Activated CD8-positive, alpha-beta T cell treated with anti-CD3 and anti-CD28 coated beads for 36 hours (primary cell): ENCODE data around the gene GABARAPL2. TPM values are rescaled to one million over a fixed set of nuclear protein-coding genes. Genes with fewer than 3 reads are reported as not detected.

Experiments used
- ATAC-seq: fragments of 200-7000 bp; cut with Tn5 transposase; one replicate; pipeline ENCODE4 v1.10.0; 2021; ENCODE audit warnings: mild to moderate bottlenecking, moderate library complexity
- CTCF ChIA-PET: fragments of 350-600 bp; sonication (Branson Sonifier 250); formaldehyde crosslinking; loops from one replicate; lab custom pipeline; 2021; ENCODE audit warnings: antibody characterized with exemption; lab: Charles Lee
- POLR2A ChIA-PET: fragments of 350-600 bp; sonication (Branson Sonifier 250); formaldehyde crosslinking; loops from one replicate; lab custom pipeline; 2021; ENCODE audit warnings: antibody characterized with exemption; lab: Charles Lee
- DNase-seq: peaks from one replicate; pipeline ENCODE4 v3.0.0-alpha.2; 2020
- H3K27ac Mint-ChIP-seq: one replicate; pipeline ENCODE4 v1.8.0; 2021; ENCODE audit warnings: mild to moderate bottlenecking, mixed read lengths
- H3K27me3 Mint-ChIP-seq: one replicate; pipeline ENCODE4 v1.8.0; 2021; ENCODE audit warnings: mixed read lengths
- H3K36me3 Mint-ChIP-seq: one replicate; pipeline ENCODE4 v1.8.0; 2021; ENCODE audit warnings: low read depth, mixed read lengths
- H3K4me1 Mint-ChIP-seq: one replicate; pipeline ENCODE4 v1.8.0; 2021; ENCODE audit warnings: low read depth, mixed read lengths
- H3K4me3 Mint-ChIP-seq: one replicate; pipeline ENCODE4 v1.8.0; 2021; ENCODE audit warnings: mild to moderate bottlenecking, moderate library complexity, mixed read lengths
- H3K9me3 Mint-ChIP-seq: one replicate; pipeline ENCODE4 v1.8.0; 2021; ENCODE audit warnings: mixed read lengths
- intact Hi-C: fragments of 100-400 bp; cut with micrococcal nuclease; formaldehyde crosslinking; loops from one replicate; pipeline ENCODE4 v1.10.0; 2022
- total RNA-seq, 2 experiments: library from RNA; stranded (reverse); gene quantifications; one replicate each; pipeline ENCODE4 v1.2.3, GENCODE V29; 2021
- TF ChIP-seq, protein P1 (sequence below): fragments of 200-600 bp; IDR thresholded peaks from one replicate; pipeline ENCODE4 v1.8.0; 2022; ENCODE audit warnings: antibody characterized with exemption, mild to moderate bottlenecking

GABARAPL2 gene
- total RNA-seq, 2 experiments from 2014 or later: 56.3 to 57.4 TPM

DNA sequence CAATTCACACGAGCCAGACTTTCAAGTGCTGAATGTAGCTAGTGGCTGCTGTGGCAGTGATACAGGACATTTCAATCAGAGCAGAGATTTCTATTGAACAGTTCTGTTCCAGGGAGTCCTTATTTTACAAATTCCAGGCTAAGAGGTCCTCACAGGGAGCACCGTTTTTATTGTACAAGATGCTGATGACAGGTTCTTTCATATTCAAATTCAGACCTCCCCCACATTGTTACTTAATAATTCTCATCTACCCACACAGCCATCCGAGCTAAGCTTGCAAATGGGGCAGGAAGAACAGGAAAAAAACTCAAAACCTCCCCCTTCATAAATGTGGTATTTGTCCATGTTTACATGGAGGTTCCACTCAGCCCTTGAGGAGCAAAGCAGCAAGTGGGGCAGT is 9.8 kb downstream of the GABARAPL2 start:
- peaks cover 34% of the 10 kb centered on the region for H3K36me3 Mint-ChIP-seq
- TF ChIP-seq, protein P1, sequence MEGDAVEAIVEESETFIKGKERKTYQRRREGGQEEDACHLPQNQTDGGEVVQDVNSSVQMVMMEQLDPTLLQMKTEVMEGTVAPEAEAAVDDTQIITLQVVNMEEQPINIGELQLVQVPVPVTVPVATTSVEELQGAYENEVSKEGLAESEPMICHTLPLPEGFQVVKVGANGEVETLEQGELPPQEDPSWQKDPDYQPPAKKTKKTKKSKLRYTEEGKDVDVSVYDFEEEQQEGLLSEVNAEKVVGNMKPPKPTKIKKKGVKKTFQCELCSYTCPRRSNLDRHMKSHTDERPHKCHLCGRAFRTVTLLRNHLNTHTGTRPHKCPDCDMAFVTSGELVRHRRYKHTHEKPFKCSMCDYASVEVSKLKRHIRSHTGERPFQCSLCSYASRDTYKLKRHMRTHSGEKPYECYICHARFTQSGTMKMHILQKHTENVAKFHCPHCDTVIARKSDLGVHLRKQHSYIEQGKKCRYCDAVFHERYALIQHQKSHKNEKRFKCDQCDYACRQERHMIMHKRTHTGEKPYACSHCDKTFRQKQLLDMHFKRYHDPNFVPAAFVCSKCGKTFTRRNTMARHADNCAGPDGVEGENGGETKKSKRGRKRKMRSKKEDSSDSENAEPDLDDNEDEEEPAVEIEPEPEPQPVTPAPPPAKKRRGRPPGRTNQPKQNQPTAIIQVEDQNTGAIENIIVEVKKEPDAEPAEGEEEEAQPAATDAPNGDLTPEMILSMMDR: no peak
- H3K27ac Mint-ChIP-seq: peak overlapping the region; percentile 60
- DNase-seq (no peak), ATAC-seq (no peak)
- H3K27me3 Mint-ChIP-seq: no peaks in the 10 kb centered on the region
- no peak overlapping the region for H3K4me3 Mint-ChIP-seq
- H3K9me3 Mint-ChIP-seq: no peaks in the 10 kb centered on the region
- intact Hi-C loops: no loop called here
- H3K4me1 Mint-ChIP-seq: peaks cover 42% of the 10 kb centered on the region
- ChIA-PET POLR2A (interaction anchor here (1.5 kb wide), 1 partner anchor 43 kb away, joined by 3 read pairs; no protein-coding TSS in a partner anchor), CTCF (interaction anchor here (1.0 kb wide), 1 partner anchor 45 kb away, joined by 3 read pairs; no protein-coding TSS in a partner anchor)

DNA sequence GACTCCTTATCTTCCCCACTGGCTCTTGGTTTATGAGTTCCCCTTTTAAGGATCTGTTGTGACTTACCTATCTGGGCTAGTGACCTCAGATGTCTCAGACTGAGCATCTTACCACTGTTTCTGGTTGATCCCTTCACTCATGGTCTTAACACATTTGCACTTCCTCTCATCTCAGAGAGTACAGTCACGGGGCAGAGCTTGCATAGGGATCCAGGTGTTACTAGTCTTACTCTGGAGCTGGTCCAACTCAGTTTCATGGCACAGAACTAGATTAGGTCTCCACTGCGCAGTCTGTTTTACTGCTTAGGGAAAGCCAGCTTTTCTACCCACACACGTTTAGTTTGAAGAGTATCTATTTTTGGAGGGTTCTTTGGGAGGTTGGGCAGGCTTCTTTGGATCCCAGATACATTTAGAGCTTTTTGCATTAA is 10.2 kb downstream of the GABARAPL2 start:
- intact Hi-C loops: no loop called here
- Mint-ChIP-seq H3K4me1 (peaks cover 39% of the 10 kb centered on the region), H3K27me3 (no peaks in the 10 kb centered on the region), H3K4me3 (no peak overlapping the region), H3K27ac (peak overlapping the region; percentile 60), H3K9me3 (no peaks in the 10 kb centered on the region), H3K36me3 (peaks cover 31% of the 10 kb centered on the region)
- ChIA-PET CTCF (interaction anchor here (1.0 kb wide), 1 partner anchor 45 kb away, joined by 3 read pairs; no protein-coding TSS in a partner anchor), POLR2A (interaction anchor here (1.5 kb wide), 1 partner anchor 42 kb away, joined by 3 read pairs; no protein-coding TSS in a partner anchor)
- DNase-seq: no peak
- TF ChIP-seq, protein P1: no peak
- no peak for ATAC-seq

GRCh38 chr16:75578212-75578611 is 12.0 kb downstream of the GABARAPL2 start:
- Mint-ChIP-seq H3K36me3 (peaks cover 23% of the 10 kb centered on the region), H3K4me3 (no peak overlapping the region), H3K9me3 (no peaks in the 10 kb centered on the region), H3K27ac (peak overlapping the region; percentile 68), H3K4me1 (peaks cover 32% of the 10 kb centered on the region), H3K27me3 (no peaks in the 10 kb centered on the region)
- intact Hi-C loops: no loop called here
- ATAC-seq (no peak), DNase-seq (no peak)
- TF ChIP-seq, protein P1: no peak
- ChIA-PET POLR2A (interaction anchor here (0.7 to 1.2 kb wide), 2 partner anchors 11 to 42 kb away, joined by 4 to 5 read pairs; no protein-coding TSS in a partner anchor), CTCF (interaction anchor here (1.7 kb wide), 1 partner anchor 44 kb away, joined by 5 read pairs; no protein-coding TSS in a partner anchor)

- TF ChIP-seq, protein P1: no peak
- Mint-ChIP-seq H3K4me3 (no peak overlapping the region), H3K27me3 (no peaks in the 10 kb centered on the region), H3K9me3 (no peaks in the 10 kb centered on the region), H3K4me1 (peaks cover 31% of the 10 kb centered on the region), H3K36me3 (peaks cover 22% of the 10 kb centered on the region), H3K27ac (peak overlapping the region; percentile 68)
- no peak for ATAC-seq
- ChIA-PET CTCF (interaction anchor here (1.7 kb wide), 1 partner anchor 43 kb away, joined by 5 read pairs; no protein-coding TSS in a partner anchor), POLR2A (interaction anchor here (0.7 to 1.3 kb wide), 2 partner anchors 41 to 44 kb away, joined by 3 to 4 read pairs; partner anchors contain the start of gene ADAT1)
- intact Hi-C loops: no loop called here
- DNase-seq: no peak
Measured at GRCh38 chr16:75578725-75579124, 12.5 kb downstream of the GABARAPL2 start.

- POLR2A ChIA-PET: interaction anchor here (1.3 kb wide), 1 partner anchor 44 kb away, joined by 3 read pairs; the partner anchor contains the start of gene ADAT1
- TF ChIP-seq, protein P1: no peak
- no peaks in the 10 kb centered on the region for H3K27me3 Mint-ChIP-seq
Measured at GRCh38 chr16:75579281-75579834, 13.2 kb downstream of the GABARAPL2 start.

More at GRCh38 chr16:75579281-75579834, 13.2 kb downstream of the GABARAPL2 start:
- H3K4me1 Mint-ChIP-seq: peaks cover 27% of the 10 kb centered on the region
- intact Hi-C loops: no loop called here
- DNase-seq (no peak), ATAC-seq (no peak)
- H3K9me3 Mint-ChIP-seq: no peaks in the 10 kb centered on the region
- H3K4me3 Mint-ChIP-seq: no peak overlapping the region
- no peak overlapping the region for H3K27ac Mint-ChIP-seq
- H3K36me3 Mint-ChIP-seq: peaks cover 22% of the 10 kb centered on the region
- CTCF ChIA-PET: interaction anchor here (1.7 kb wide), 1 partner anchor 43 kb away, joined by 5 read pairs; no protein-coding TSS in a partner anchor
